Testis (tissue), 2 donors: ENCODE measurements around the gene MAP2K7.

Experiments used
- POLR2A ChIP-seq: fragments of 450-650 bp; IDR thresholded peaks from one replicate; pipeline ENCODE4 v1.6.1; 2017; ENCODE audit warnings: antibody characterized with exemption, mild to moderate bottlenecking, moderate library complexity
- TF ChIP-seq, protein P1 (sequence below), 3 experiments: fragments of 450-650 bp in 2 of 3; fragments of 200-600 bp in 1 of 3; sonication (generic) in 1 of 3; IDR thresholded peaks; one replicate each; pipeline ENCODE4 v1.5.1; 2016 to 2019; ENCODE audit warnings: antibody characterized with exemption in 3 of 3, mild to moderate bottlenecking in 2 of 3, moderate library complexity in 1 of 3

DNA sequence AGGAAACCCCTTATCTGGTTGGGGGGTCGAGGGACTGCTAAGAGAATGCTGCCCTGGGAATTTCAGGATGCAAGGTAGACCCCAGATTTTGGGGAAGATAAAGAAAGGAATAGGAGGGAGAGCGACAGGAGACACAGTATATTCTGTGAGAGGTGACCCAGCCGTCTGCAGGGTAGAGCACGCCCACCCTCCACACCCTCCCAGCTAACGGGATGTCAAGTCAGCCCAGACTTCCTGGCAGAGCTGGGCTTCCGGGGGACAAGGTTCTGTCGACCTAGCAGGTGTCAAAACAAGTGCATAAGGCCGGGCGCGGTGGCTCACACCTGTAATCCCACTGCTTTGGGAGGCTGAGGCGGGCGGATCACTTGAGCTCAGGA is 28.8 kb upstream of the MAP2K7 start:
- TF ChIP-seq, protein P1, sequence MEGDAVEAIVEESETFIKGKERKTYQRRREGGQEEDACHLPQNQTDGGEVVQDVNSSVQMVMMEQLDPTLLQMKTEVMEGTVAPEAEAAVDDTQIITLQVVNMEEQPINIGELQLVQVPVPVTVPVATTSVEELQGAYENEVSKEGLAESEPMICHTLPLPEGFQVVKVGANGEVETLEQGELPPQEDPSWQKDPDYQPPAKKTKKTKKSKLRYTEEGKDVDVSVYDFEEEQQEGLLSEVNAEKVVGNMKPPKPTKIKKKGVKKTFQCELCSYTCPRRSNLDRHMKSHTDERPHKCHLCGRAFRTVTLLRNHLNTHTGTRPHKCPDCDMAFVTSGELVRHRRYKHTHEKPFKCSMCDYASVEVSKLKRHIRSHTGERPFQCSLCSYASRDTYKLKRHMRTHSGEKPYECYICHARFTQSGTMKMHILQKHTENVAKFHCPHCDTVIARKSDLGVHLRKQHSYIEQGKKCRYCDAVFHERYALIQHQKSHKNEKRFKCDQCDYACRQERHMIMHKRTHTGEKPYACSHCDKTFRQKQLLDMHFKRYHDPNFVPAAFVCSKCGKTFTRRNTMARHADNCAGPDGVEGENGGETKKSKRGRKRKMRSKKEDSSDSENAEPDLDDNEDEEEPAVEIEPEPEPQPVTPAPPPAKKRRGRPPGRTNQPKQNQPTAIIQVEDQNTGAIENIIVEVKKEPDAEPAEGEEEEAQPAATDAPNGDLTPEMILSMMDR (IDR thresholded peaks at IDR 0.05), result no peak
- no peak for TF ChIP-seq POLR2A
